ENCODE data around the gene MAMLD1. TPM values are rescaled to one million over a fixed set of nuclear protein-coding genes. Genes with fewer than 3 reads are reported as not detected.

MAMLD1 gene
- total RNA-seq, 2 donors from 2014 or later = 7.9 to 8.3 TPM

DNA sequence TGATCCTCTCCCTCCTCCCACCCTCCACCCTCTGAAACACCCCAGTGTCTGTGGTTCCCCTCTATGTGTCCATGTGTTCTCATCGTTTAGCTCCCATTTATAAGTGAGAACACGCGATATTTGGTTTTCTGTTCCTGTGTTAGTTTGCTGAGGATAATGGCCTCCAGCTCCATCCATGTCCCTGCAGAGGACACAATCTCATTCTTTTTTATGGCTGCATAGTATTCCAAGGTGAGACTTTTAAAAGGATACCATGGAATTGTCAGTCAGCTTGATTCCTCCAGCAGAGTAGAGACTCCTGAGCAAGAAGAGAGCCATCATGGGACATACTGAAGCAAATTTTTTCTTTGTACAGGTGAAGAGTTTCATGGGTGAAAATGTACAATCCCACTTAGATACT lies 166.5 kb downstream of the MAMLD1 start:
- Histone ChIP-seq H3K4me3 (no peak overlapping the region), H3K36me3 (no peaks in the 10 kb centered on the region), H3K4me1 (ENCODE audit: control insufficient read depth in 1 of 2, low read depth in 2 of 2) (peaks cover 0 to 41% of the 10 kb centered on the region in 2 donors), H3K27ac (no peak overlapping the region), H3K9me3 (no peaks in the 10 kb centered on the region), H3K27me3 (replicated peaks; ENCODE audit: insufficient read depth) (no peaks in the 10 kb centered on the region)
- ATAC-seq (ENCODE audit: insufficient number of reproducible peaks, low FRiP score, low read depth) = no peak
- no peak for TF ChIP-seq CTCF (IDR thresholded peaks at IDR 0.05)
- DNase-seq (ENCODE audit: low spot score) = no peak

DNA sequence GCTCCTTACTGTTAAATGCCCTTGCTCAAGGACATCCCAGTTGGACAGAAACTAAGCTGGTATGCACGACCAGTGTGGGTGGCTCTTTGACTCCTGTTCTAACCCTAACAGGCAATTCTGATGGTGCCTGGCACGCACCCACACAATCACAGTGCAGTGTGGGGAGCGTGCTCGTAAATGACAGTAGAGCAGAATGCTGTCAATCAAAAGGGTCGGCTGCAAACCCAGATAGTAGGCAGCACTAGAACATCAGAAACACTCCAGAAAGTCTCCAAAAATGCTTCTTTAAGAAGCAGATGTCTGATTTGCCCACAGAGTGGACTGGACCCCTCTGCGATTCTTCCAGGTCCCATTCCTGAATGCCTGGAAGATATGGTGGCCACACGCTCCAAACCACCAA lies 167.7 kb downstream of the MAMLD1 start:
- ATAC-seq (ENCODE audit: insufficient number of reproducible peaks, low FRiP score, low read depth) (no peak), DNase-seq (ENCODE audit: low spot score) (no peak)
- no peak overlapping the region for H3K4me3 ChIP-seq
- no peaks in the 10 kb centered on the region for H3K27me3 ChIP-seq (replicated peaks; ENCODE audit: insufficient read depth)
- no peak overlapping the region for H3K27ac ChIP-seq
- peaks cover 0 to 28% of the 10 kb centered on the region in 2 donors for H3K4me1 ChIP-seq (ENCODE audit: control insufficient read depth in 1 of 2, low read depth in 2 of 2)
- H3K9me3 ChIP-seq = no peaks in the 10 kb centered on the region
- no peak for TF ChIP-seq CTCF (IDR thresholded peaks at IDR 0.05)
- H3K36me3 ChIP-seq = no peaks in the 10 kb centered on the region

DNA sequence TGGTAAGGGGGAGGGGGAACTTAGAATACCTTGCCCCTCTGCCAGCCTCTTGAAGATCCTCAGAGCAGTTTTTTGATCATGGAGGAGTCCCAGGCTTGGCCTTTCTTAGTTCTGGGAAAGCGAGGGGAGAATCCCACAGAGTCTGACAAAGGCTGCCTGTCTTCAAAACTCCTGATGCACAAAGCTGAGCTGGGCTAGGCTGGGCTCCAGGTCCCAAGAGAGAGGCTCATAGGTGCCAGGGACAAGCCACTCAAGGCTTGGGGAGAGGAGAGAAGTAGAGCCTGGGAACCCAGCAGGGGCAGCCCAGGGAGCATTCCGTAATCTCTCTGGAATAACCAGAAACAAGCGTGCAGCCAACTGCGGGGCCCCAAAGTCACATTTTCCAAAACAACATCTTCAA lies 168.3 kb downstream of the MAMLD1 start:
- TF ChIP-seq CTCF (IDR thresholded peaks at IDR 0.05) = no peak
- H3K27ac ChIP-seq = peak overlapping the region; percentile 30 to 38
- H3K4me1 ChIP-seq (ENCODE audit: control insufficient read depth in 1 of 2, low read depth in 2 of 2) = peaks cover 0 to 27% of the 10 kb centered on the region in 2 donors
- H3K9me3 ChIP-seq = no peaks in the 10 kb centered on the region
- H3K27me3 ChIP-seq (replicated peaks; ENCODE audit: insufficient read depth) = no peaks in the 10 kb centered on the region
- H3K4me3 ChIP-seq = no peak overlapping the region
- DNase-seq (ENCODE audit: low spot score) (no peak), ATAC-seq (ENCODE audit: insufficient number of reproducible peaks, low FRiP score, low read depth) (no peak)
- H3K36me3 ChIP-seq = no peaks in the 10 kb centered on the region

- Histone ChIP-seq H3K36me3 (no peaks in the 10 kb centered on the region), H3K27ac (no peak overlapping the region), H3K4me3 (no peak overlapping the region), H3K4me1 (ENCODE audit: control insufficient read depth in 1 of 2, low read depth in 2 of 2) (peaks cover 0 to 16% of the 10 kb centered on the region in 2 donors), H3K9me3 (no peaks in the 10 kb centered on the region), H3K27me3 (replicated peaks; ENCODE audit: insufficient read depth) (no peaks in the 10 kb centered on the region)
- DNase-seq (ENCODE audit: low spot score) = no peak
- no peak for TF ChIP-seq CTCF (IDR thresholded peaks at IDR 0.05)
- ATAC-seq (ENCODE audit: insufficient number of reproducible peaks, low FRiP score, low read depth) = no peak
Observed at GRCh38 chrX:150533863-150534262, 170.7 kb downstream of the MAMLD1 start.

DNA sequence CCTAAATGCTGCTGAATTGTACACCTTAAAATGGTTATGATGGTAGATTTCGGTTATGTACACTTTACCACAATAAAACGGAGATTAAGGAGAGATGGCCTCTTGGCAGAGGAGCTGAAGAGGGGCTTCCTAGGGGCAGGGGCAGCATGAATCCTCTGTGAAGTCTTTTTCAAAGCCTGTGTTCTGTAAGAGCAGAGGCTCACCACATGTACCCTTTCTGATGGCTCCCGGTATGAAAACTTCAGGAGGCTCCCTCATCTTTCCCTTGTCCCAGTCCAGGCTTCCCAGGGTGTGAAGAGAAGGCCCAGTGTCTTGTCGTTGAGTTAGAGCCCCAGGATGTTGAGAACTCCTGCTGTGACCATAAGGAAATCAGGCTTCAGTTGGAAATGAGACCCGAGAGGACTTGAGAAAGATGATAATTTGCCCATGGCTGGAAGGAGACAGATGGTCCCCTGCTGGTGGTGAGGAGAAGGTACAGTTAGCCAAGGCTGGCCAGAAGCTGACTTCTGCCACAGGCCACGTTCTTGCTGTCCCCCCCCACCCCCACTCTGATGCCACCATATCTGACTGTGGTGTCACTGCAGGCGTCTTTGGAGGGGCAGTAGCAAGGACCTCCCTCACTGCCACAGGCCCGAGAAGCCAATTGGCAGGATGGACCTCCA lies 173.5 kb downstream of the MAMLD1 start:
- DNase-seq (ENCODE audit: low spot score) (no peak), ATAC-seq (ENCODE audit: insufficient number of reproducible peaks, low FRiP score, low read depth) (no peak)
- no peak for TF ChIP-seq CTCF (IDR thresholded peaks at IDR 0.05)
- Histone ChIP-seq H3K27ac (no peak overlapping the region), H3K9me3 (no peaks in the 10 kb centered on the region), H3K27me3 (replicated peaks; ENCODE audit: insufficient read depth) (no peaks in the 10 kb centered on the region), H3K4me1 (ENCODE audit: control insufficient read depth in 1 of 2, low read depth in 2 of 2) (peaks cover 0 to 5% of the 10 kb centered on the region in 2 donors), H3K4me3 (no peak overlapping the region), H3K36me3 (no peaks in the 10 kb centered on the region)

All from thoracic aorta (tissue), 2 donors.